Lower leg skin (tissue), 4 donors: Measurements from ENCODE around the gene ISG20L2. TPM values are rescaled to one million over a fixed set of nuclear protein-coding genes. Genes with fewer than 3 reads are reported as not detected.

Source experiments
- DNase-seq, 2 donors: peaks; one replicate each; pipeline ENCODE4 v3.0.0-alpha.2; 2019; ENCODE audit warnings: low spot score in 2 of 2
- H3K4me3 ChIP-seq: fragments of 200-600 bp; sonication (generic); 2 replicates; pipeline ENCODE4 v1.5.1; 2017; ENCODE audit warnings: mild to moderate bottlenecking, low read depth; ENCODE audit not compliant: poor library complexity, severe bottlenecking
- POLR2A ChIP-seq, 2 donors: fragments of 450-650 bp; IDR thresholded peaks; one replicate each; pipeline ENCODE4 v1.6.1; 2016 to 2017; ENCODE audit warnings: antibody characterized with exemption in 2 of 2, mild to moderate bottlenecking in 1 of 2, moderate library complexity in 1 of 2
- WGBS, 2 donors: methylation state at CpG; one replicate each; pipeline ENCODE4 v1.1.5; 2018; 5-methylcytosine and 5-hydroxymethylcytosine counted together
- intact Hi-C: fragments of 100-400 bp; cut with DNase I; formaldehyde crosslinking; loops from one replicate; pipeline ENCODE4 v1.15.0; 2023; ENCODE audit warnings: low total_unique reads
- total RNA-seq, 4 donors: library from RNA; depleted of rRNA; stranded (reverse); fragments of >200 nt; gene quantifications; one replicate each; pipeline ENCODE4 v1.1.0, GENCODE V29; 2016
- TF ChIP-seq, protein P1 (sequence below), 3 donors: fragments of 450-650 bp; IDR thresholded peaks; one replicate each; pipeline ENCODE4 v1.5.1; 2016; ENCODE audit warnings: antibody characterized with exemption in 3 of 3, mild to moderate bottlenecking in 3 of 3, moderate library complexity in 2 of 3

The ISG20L2 gene
- total RNA-seq, 4 donors from 2014 or later, result 13.4 to 21.4 (median 16.7) TPM

DNA sequence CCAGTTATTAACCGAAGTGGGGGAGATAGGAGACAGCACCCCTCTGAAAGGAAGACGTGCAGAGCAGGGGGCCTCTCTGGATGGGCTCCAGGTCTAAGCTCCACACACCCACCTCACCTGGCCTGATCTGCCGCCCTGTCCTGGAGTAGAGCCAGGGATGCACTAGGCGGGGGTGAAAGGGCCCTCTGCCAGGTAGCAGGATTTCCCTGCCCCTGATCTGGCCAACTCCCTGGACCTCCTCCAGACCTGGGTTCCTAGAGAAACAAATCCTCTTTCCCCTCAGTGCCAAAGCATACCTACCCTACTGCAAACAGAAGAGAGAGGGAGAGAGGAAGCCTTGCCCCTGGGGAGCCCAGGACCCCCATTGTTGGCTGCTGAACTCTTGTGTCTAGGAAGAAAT, 25.2 kb downstream of the ISG20L2 start:
- TF ChIP-seq POLR2A (IDR thresholded peaks at IDR 0.05), result no peak
- TF ChIP-seq, protein P1, sequence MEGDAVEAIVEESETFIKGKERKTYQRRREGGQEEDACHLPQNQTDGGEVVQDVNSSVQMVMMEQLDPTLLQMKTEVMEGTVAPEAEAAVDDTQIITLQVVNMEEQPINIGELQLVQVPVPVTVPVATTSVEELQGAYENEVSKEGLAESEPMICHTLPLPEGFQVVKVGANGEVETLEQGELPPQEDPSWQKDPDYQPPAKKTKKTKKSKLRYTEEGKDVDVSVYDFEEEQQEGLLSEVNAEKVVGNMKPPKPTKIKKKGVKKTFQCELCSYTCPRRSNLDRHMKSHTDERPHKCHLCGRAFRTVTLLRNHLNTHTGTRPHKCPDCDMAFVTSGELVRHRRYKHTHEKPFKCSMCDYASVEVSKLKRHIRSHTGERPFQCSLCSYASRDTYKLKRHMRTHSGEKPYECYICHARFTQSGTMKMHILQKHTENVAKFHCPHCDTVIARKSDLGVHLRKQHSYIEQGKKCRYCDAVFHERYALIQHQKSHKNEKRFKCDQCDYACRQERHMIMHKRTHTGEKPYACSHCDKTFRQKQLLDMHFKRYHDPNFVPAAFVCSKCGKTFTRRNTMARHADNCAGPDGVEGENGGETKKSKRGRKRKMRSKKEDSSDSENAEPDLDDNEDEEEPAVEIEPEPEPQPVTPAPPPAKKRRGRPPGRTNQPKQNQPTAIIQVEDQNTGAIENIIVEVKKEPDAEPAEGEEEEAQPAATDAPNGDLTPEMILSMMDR (IDR thresholded peaks at IDR 0.05), result no peak

DNA sequence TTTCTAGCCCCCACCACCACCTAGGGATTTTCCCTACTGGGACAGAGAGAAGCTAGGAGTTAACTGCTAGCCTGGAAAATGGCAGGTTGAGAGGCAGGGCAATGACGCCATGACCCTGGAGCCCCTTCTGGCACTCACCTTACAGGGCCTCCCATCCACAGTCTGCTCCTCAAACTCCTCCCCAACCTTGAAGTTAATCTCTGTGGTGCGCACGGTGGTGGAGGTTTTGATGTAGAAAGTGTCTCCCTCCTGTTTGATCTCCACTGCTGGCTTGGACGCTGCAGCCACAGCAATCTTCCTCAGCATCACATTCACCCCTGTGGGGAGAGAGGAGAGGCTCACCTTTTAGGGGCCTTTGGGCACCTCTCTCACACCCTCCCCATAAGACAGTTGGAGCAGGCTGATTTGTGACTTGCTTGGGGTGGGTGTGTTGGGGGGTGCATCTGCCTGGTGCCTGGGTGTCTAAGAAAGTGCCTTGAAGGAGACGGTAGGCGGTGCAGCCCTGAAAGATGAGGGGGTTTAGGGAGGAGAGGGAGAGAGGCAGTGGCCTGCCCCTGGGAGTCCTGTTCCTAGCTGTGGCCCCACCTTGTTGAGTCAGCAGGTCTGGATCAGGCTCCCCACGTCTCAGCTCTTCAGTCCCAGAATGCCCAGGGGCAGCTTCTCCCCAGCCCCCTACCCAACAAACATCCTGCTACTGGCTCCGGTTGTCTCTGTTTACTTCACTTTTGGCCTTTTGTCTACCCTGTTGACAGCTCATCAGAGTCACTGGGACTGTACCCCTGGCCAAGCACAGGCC, 27.6 kb downstream of the ISG20L2 start:
- 74 to 83% methylated on average over 8 of the region's 8 CpGs for WGBS, 2 donors
- intact Hi-C loops, result no loop called here
- TF ChIP-seq, protein P1 (IDR thresholded peaks at IDR 0.05), result no peak
- no peak for TF ChIP-seq POLR2A (IDR thresholded peaks at IDR 0.05)
- no peak overlapping the region for H3K4me3 ChIP-seq
- no peak for DNase-seq

More for the DNA sequence above, 25.2 kb downstream of the ISG20L2 start:
- H3K4me3 ChIP-seq, result no peak overlapping the region
- WGBS, 2 donors, result 39 to 51% methylated on average over 4 of the region's 4 CpGs
- intact Hi-C loops, result no loop called here
- DNase-seq, result no peak

- intact Hi-C loops, result no loop called here
- no peak for DNase-seq
- WGBS, 2 donors, result 57 to 68% methylated on average over 1 of the region's 1 CpG
- H3K4me3 ChIP-seq, result no peak overlapping the region
- no peak for TF ChIP-seq POLR2A (IDR thresholded peaks at IDR 0.05)
- TF ChIP-seq, protein P1 (IDR thresholded peaks at IDR 0.05), result no peak
Measured at GRCh38 chr1:156698995-156699394, 29.6 kb downstream of the ISG20L2 start.

DNA sequence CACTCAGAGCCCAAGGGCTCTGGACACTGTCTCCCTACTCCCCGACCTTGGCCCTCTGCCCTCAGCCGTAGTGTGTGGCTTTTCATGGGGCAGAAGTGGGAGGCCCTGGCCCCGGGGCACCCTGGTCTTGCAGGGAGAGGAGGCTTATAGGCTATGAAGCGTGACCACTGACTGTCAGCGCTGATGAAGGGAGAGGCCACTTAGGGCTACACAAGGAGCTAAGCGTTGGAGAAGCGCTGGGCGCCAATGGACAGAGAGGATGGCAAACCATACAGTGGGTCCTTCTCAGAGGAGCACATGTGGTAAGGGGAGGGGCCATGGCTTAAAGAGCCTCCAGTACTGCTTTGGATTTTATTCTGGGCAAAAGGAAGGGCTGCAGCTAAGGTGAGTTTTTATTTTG, 31.1 kb downstream of the ISG20L2 start:
- intact Hi-C loops, result no loop called here
- TF ChIP-seq, protein P1 (IDR thresholded peaks at IDR 0.05), result no peak
- no peak for TF ChIP-seq POLR2A (IDR thresholded peaks at IDR 0.05)
- DNase-seq, result no peak
- H3K4me3 ChIP-seq, result no peak overlapping the region
- 64 to 73% methylated on average over 8 of the region's 8 CpGs for WGBS, 2 donors

- intact Hi-C loops, result no loop called here
- no peak overlapping the region for H3K4me3 ChIP-seq
- TF ChIP-seq, protein P1 (IDR thresholded peaks at IDR 0.05), result no peak
- no peak for TF ChIP-seq POLR2A (IDR thresholded peaks at IDR 0.05)
- 82 to 90% methylated on average over 8 of the region's 8 CpGs for WGBS, 2 donors
- no peak for DNase-seq
Measured at GRCh38 chr1:156696755-156697154, 31.8 kb downstream of the ISG20L2 start.

DNA sequence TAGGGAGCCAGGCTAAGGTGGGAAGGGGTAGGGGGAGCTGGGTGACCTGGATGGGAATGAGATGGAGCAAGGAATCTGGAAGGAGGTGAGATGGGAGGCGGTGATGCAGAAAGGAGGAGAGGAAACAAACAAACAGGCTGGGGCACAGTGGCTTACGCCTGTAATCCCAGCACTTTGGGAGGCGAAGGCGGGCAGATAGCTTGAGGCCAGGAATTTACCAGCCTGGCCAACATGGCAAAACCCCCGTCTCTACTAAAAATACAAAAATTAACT, 33.9 kb downstream of the ISG20L2 start:
- WGBS, 2 donors, result 46 to 68% methylated on average over 5 of the region's 5 CpGs
- intact Hi-C loops, result no loop called here

More for the DNA sequence above, 33.9 kb downstream of the ISG20L2 start:
- H3K4me3 ChIP-seq, result no peak overlapping the region
- no peak for DNase-seq
- TF ChIP-seq, protein P1 (IDR thresholded peaks at IDR 0.05), result no peak
- no peak for TF ChIP-seq POLR2A (IDR thresholded peaks at IDR 0.05)
